Colonic mucosa (tissue), 4 donors: ENCODE data around the gene WDR38. TPM values are rescaled to one million over a fixed set of nuclear protein-coding genes. Genes with fewer than 3 reads are reported as not detected.

Source experiments
- DNase-seq: peaks from one replicate; pipeline ENCODE4 v3.0.0-alpha.2; 2020
- H3K27ac ChIP-seq: fragments of 200-600 bp; one replicate; pipeline ENCODE4 v1.8.0; 2021
- H3K27me3 ChIP-seq: fragments of 200-600 bp; one replicate; pipeline ENCODE4 v1.8.0; 2021
- H3K36me3 ChIP-seq: fragments of 200-600 bp; one replicate; pipeline ENCODE4 v1.8.0; 2021
- H3K4me1 ChIP-seq: fragments of 200-600 bp; one replicate; pipeline ENCODE4 v1.8.0; 2021; ENCODE audit warnings: mild to moderate bottlenecking
- H3K4me3 ChIP-seq: fragments of 200-600 bp; one replicate; pipeline ENCODE4 v1.8.0; 2021
- H3K9ac ChIP-seq, 2 donors: one replicate each; pipeline ENCODE4 v1.7.0; 2013; ENCODE audit warnings: control low read depth in 2 of 2, low read depth in 2 of 2, low read length in 2 of 2
- H3K9me3 ChIP-seq: fragments of 200-600 bp; one replicate; pipeline ENCODE4 v1.8.0; 2021
- intact Hi-C: fragments of 100-400 bp; cut with DNase I; formaldehyde crosslinking; loops from one replicate; pipeline ENCODE4 v1.14.1; 2022
- total RNA-seq, 2 donors: library from RNA; stranded (reverse); fragmentation: NEBNext Ultra II Directional in 1 of 2; extraction: Animal tissue kit (Norgen Biotek cat#: 25700) in 1 of 2; gene quantifications; one replicate each; pipeline ENCODE4 v1.2.1, GENCODE V29; 2021
- TF ChIP-seq, protein P1 (sequence below): fragments of 200-600 bp; IDR thresholded peaks from one replicate; pipeline ENCODE4 v1.8.0; 2022; ENCODE audit warnings: antibody characterized with exemption, mild to moderate bottlenecking
- donor health status: healthy.
- donor health status: DM: no; HTN: no; CAD: no.
- donor health status: DM: no; HTN: no; CAD: no.

The WDR38 gene
- total RNA-seq, 2 donors from 2014 or later: not detected

DNA sequence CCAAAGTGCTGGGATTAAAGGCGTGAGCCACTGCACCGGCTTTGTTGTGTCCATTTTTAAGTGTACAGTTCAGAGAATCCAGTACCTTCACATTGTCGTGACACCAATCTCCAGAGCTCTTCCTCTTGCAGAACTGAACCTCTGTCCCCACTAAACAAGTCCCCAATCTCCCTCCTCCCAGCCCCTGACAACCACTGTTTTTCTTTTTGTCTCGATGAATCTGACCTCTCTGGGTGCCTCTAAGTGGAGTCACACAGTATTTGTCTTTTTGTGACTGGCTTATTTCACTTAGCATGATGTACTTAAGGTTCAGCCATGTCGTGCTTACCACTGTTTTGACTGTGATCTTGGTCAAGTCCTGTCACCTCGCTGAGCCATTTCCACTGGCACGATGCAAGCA lies 1.6 kb downstream of the WDR38 start:
- Histone ChIP-seq H3K27ac (no peak overlapping the region), H3K27me3 (no peaks in the 10 kb centered on the region), H3K9ac (no peak overlapping the region), H3K9me3 (no peaks in the 10 kb centered on the region), H3K4me3 (no peak overlapping the region), H3K4me1 (peaks cover under 1% of the 10 kb centered on the region), H3K36me3 (peaks cover 20% of the 10 kb centered on the region)
- DNase-seq: no peak
- intact Hi-C loops: no loop called here
- TF ChIP-seq, protein P1, sequence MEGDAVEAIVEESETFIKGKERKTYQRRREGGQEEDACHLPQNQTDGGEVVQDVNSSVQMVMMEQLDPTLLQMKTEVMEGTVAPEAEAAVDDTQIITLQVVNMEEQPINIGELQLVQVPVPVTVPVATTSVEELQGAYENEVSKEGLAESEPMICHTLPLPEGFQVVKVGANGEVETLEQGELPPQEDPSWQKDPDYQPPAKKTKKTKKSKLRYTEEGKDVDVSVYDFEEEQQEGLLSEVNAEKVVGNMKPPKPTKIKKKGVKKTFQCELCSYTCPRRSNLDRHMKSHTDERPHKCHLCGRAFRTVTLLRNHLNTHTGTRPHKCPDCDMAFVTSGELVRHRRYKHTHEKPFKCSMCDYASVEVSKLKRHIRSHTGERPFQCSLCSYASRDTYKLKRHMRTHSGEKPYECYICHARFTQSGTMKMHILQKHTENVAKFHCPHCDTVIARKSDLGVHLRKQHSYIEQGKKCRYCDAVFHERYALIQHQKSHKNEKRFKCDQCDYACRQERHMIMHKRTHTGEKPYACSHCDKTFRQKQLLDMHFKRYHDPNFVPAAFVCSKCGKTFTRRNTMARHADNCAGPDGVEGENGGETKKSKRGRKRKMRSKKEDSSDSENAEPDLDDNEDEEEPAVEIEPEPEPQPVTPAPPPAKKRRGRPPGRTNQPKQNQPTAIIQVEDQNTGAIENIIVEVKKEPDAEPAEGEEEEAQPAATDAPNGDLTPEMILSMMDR: no peak

DNA sequence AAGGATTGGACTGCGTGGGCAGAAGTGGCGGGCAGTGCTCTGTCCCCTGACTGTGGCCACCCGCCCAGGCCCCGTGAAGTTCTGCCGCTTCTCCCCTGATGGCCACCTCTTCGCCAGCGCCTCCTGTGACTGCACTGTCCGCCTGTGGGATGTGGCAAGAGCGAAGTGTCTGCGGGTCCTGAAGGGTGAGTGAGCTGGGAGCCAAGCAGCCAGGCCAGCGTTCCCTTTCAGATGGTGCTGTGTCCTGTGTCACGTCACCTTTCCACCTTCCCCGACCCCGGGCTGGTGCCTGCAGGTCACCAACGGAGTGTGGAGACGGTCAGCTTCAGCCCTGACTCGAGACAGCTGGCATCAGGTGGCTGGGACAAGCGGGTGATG lies 2.3 kb downstream of the WDR38 start:
- Histone ChIP-seq H3K9ac (no peak overlapping the region), H3K4me1 (peaks cover 8% of the 10 kb centered on the region), H3K27me3 (no peaks in the 10 kb centered on the region), H3K9me3 (no peaks in the 10 kb centered on the region), H3K27ac (no peak overlapping the region), H3K4me3 (no peak overlapping the region), H3K36me3 (peaks cover 20% of the 10 kb centered on the region)
- DNase-seq: no peak
- intact Hi-C loops: no loop called here
- TF ChIP-seq, protein P1: no peak

GRCh38 chr9:124855944-124856765 lies 2.9 kb downstream of the WDR38 start:
- TF ChIP-seq, protein P1: no peak
- no peaks in the 10 kb centered on the region for H3K9me3 ChIP-seq
- DNase-seq: no peak
- H3K27me3 ChIP-seq: no peaks in the 10 kb centered on the region
- no peak overlapping the region for H3K9ac ChIP-seq
- peaks cover 14% of the 10 kb centered on the region for H3K4me1 ChIP-seq
- no peak overlapping the region for H3K4me3 ChIP-seq
- no peak overlapping the region for H3K27ac ChIP-seq
- peaks cover 20% of the 10 kb centered on the region for H3K36me3 ChIP-seq
- intact Hi-C loops: no loop called here

DNA sequence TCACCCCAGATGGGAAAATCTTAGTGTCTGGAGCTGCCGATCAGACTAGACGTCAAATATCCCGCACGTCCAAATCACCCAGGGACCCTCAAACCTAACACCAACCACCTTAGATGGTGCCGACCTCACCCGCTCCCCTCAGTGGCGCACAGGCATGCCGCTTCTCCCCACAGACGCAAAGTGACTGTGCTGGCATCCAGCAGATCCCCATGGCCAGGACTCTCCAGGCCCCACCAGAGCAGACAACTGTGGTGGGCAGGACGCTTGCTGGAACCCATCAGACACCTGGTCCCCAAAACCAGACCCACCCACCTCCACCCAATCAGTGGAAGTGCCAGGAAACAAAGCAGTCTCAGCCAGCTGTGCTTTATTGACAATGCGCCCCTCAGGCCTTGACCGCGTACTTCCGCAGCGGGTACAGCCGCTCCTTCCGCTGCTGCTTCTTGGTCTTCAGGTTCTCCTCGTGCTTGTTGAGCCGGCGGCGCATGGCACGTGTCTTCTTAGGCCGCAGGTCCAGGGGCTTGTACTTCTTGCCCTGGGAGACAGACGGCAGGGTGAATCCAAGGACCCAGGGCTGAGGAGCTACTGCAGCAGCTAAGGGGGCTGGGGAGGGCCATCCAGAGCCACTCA lies 4.4 kb downstream of the WDR38 start:
- DNase-seq: no peak
- Histone ChIP-seq H3K27me3 (no peaks in the 10 kb centered on the region), H3K27ac (no peak overlapping the region), H3K9ac (no peak overlapping the region), H3K9me3 (no peaks in the 10 kb centered on the region), H3K4me3 (no peak overlapping the region), H3K36me3 (peaks cover 20% of the 10 kb centered on the region), H3K4me1 (peaks cover 14% of the 10 kb centered on the region)
- TF ChIP-seq, protein P1: no peak
- intact Hi-C loops: no loop called here

DNA sequence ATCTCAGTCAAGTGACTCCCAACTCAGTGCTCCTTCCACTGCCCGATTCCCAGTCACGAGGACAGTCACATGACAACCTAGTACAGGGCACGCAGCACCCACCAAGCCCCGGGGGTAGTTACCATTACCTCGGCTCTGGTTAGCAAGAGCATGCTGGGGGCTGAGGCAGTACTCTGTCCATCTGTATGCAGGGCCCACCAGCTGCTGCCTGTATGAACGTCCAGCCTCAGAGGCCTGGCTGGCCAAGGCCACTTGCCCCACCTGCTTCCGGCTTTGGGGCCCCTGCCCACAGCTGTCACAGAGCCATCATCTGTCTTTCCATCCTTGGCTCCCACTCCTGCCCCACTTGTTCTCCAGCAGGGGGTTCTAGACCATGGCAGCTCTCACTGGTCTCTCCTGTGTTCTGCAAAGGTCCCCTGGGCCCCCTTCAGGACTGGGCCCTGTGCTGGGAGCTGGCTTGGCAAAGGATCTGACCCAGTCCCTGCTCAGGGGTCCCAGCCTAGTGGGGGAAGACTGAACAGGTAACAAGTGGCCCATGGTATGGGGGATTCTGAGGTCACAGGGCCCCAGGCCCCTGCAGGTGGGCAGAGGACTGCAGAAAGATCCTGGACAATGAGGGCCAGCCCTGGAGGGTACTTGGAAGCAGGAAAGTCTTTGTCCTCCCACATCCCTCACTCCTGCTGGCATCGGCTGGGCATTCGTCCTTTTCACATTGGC lies 5.2 kb downstream of the WDR38 start:
- Histone ChIP-seq H3K27me3 (no peaks in the 10 kb centered on the region), H3K4me3 (no peak overlapping the region), H3K36me3 (peaks cover 20% of the 10 kb centered on the region), H3K4me1 (peaks cover 18% of the 10 kb centered on the region), H3K9me3 (no peaks in the 10 kb centered on the region), H3K9ac (no peak overlapping the region), H3K27ac (no peak overlapping the region)
- DNase-seq: no peak
- TF ChIP-seq, protein P1: no peak
- intact Hi-C loops: no loop called here
